ENCODE data around the gene TSPAN10. TPM values are rescaled to one million over a fixed set of nuclear protein-coding genes. Genes with fewer than 3 reads are reported as not detected.
"Not testable (repeated sequence)": the region's sequence is repeated elsewhere in the genome, so short reads cannot be mapped to it uniquely, and the experiment has no call there.

Gene TSPAN10
- 0.29 TPM for total RNA-seq
- long read RNA-seq = 0 reads

DNA sequence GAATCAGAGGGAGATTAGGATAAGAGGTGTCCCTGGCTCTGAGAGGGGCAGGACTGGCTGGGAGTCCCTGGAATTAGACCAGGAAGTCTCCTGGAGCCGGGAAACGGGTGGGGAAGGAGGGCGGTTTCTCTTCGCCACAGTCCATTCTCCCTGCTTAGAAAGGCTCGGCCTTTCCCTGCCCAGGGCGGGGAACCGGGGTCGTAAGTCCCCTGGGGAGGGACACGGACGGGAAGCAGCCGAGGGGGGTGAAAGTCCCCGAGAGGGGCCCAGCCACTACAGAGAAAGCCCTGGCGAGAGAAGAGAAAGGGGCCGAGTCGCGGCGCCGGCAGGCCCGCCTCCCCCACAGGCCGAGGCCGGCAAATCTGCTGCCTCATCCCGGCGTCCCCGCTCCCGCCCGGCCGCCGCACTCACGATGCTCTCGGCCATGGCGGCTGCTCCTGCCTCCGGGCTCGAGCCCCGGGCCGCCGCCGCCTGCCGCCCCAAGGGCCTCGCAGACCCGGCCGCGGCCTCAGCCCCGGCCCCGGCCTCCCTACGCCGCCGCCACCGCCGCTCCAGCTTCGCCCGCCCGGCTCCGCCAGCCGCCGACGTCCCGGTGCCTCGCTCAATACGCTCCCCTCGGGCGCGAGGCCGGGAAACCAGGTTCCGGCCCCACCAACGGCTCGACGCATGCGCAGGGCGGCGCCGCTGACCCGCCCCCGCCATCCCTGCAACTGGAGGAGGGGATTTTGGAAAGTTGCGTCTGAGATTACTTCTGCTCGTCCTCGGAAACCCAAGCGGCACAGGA is at the start of gene TSPAN10, which contains the start of gene NPLOC4:
Gene TSPAN10, plus strand, starts transcription at position 692 of the 784 bp plus-strand sequence. CDS start 5,217 bp downstream, outside the sequence.
Gene NPLOC4, minus strand, starts transcription at position 608 of the 784 bp plus-strand sequence. Its CDS starts 182 bp downstream, at position 426.
- peak; percentile 96 for DNase-seq (ENCODE audit: low spot score)

DNA sequence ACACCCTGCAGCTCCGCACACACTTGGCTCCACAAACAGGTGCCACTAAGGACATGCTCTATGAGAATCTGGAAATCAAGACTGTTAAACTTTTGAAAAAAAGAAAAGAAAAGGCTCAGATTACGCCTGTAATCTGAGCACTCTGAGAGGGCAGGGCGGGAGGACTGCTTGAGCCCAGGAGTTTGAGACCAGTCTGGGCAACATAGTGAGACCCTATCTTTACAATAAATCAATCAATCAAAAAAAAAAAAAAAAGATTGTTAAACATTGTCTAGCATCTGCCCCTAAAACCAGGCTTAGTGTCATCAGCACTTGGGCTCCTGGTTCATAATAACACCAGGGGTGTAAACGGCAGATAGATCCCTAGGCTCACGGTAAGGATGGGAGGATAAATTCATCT is 47.4 kb upstream of the TSPAN10 start:
- no peak for DNase-seq (ENCODE audit: low spot score)

DNA sequence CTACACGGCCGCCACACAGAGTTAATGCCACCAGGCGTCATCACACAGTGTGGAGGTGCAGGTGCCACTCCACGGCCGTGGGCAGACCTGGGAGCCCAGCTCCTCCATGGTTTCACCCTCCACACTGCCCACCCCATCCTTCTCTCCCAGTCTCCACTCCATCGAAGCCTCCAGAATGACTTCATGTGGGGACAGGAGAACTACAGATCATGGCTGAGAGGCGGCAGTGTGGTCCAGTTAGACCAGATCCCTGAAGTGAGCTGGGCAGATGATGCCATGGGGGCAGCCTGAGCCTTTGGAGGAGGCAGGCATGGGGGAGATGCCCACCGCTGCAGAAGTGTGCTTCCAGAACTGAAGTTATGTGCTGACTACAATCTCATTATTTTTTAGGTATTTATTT is 46.9 kb upstream of the TSPAN10 start:
- DNase-seq (ENCODE audit: low spot score) = no peak

DNA sequence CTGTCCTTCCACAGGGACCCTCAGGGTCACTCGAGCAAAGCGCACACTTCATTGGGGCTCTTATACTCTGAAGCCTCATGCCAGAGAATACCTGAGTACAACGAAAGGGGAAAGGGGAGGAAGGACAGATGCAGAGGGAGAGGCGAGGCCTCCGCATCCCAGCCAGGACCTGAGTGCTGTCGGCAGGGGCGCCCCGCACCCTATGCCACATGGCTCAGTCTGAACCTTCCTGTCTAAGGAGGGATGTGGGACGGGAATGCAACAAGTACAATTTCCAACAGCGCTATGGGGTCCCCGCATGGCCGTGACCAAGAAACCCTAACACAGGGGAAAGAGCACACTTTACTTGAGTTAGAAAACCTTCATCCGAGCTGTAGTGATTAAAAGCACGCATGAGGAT is 45.0 kb upstream of the TSPAN10 start:
- DNase-seq (ENCODE audit: low spot score) = no peak

DNA sequence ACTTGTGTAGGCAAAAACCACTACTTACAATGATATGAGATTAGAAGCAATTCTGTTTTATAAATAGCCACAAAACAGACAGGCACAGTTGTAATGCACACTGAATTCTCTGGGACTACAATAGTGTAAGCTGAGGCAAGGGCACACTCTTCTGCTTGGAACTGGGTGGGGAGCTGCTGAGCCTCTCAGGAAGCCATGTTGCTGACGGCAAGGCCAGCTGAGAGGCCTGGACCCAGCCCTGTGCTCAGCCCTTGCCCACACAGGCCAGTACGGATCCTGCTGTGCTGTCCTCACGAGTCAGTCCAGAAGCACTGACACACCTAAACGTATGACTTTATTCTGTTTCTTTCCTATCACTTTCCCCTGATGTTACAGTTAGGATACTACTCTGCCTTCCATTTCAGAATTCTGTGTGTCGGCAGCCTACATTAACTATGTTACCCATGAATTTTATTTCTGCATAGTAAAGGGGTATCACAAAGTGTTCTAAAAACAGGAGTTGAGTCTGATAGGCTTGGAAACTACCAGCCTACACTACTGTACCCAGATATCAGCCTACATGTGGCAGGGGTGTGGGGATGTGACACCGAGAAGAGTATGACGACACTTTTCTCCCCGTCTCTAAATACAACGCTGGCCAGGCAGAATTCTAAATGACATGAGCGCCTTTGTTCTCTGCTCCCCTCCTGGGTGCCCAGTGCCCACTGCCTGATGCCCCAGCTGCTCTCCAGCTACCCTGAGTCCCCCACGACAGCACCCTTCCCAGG is 43.7 kb upstream of the TSPAN10 start:
- DNase-seq (ENCODE audit: low spot score) = no peak

DNA sequence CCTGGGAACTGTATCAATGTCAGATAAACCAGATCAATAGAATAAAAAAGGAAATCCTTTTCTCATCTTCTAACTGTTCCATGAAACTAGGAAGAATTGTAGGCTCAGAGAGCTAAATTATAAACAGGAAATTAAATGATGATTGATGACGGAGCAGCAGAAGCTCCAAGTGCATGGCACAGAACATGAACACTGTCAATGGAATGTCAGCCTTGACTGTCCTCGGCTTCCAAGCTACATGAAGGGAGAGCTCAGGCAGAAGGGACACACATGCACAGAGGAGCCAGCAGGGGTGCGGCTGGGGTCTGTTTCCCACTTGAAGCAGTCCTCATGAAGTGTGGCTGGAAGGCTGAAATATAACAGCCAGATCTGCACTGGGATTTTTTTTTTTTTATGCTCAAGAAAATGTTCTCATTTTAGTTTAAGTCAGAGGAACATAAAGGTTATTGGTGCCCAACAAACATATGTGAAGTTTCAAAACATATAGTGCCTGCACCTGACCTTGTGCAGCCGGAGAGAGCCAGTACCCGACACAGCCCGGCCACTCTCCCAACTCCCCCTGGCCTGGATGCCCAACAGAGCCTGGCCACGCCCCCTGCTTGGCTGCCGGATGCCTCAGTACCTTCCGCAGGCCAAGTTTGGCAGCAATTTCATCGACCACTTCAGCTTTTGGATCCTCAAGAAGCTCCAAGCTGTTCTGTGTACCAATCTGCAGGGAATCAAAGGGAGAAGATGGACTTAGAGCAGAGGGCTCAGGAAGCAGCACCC is 37.1 kb upstream of the TSPAN10 start:
- no peak for DNase-seq (ENCODE audit: low spot score)

DNA sequence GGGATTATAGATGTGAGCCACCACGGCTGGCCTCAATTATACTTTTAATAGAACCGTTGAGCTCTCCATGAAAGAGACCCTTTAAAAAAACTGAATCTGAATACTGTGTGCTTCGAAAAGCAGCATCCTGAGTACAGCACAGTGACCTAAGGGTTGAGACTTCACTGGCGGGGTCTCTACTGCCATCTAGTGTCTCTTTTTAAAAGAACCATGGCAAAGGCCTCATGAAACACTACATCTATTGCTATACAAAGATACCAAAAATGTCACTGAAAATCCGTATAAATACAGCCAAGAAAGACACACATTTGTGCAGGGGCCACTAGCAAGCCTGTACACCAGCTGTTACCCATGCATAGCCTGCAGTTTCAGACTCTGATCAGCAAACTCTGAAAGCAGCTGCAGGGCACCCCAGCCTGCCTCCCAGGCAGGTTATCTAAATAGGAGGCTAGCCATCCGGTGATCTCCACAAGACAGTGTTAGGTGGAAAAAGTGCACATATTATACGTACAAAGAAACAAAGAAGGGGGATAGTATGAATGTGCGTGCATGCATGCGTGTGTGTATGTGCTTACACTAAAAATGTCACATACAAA is 35.4 kb upstream of the TSPAN10 start:
- no peak for DNase-seq (ENCODE audit: low spot score)

DNA sequence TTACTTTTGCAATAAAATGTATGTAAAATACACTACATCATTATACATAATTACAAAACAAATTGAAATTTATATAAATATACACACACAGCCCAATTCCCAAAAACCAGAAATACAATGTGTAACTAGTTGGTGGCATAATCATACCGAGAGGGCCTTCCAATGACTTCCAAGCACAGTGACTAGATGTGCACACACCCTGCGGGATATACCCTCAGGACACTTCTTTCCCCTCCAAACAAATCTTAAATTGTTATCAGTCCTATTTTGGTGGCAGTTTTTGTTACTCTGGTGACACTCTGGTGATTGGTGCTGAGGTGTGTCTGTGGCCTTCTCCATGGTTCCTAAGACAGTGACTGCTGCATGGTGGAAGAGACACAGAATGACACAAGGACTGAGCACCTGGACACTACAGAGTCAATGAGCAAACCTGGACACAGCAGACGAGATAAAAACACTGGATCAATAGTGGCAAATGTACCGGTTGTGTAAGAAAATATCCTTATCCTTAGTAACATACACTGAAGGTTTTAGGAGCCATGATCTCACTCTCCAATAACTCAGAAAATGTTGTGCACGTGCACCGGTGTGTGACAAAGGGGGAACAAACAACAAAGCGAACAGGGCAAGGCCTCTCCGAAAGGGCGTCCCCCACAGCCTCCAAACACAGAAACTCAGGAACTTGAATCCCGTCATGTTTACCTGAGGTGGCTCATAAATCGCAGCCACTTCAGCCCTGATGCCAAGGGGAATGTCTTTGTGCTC is 33.0 kb upstream of the TSPAN10 start:
- no peak for DNase-seq (ENCODE audit: low spot score)

DNA sequence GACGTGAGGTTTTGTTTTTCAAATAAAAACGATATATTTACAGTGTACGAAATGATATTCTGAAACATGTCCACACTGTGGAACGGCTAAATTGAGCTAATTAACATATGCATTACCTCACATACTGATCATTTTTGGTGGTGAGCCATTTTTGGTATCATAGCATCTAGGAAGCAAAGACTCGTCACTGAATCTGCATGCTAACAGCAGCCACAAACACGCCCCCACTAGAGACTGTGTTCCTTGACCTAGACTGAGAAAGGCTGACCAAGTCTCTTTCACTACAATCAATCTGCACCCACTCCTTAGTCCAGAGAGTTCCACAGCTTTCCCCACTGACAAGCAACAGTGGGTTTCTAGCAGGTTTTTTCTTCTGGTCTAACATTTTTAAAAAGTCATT is 29.6 kb upstream of the TSPAN10 start:
- DNase-seq (ENCODE audit: low spot score) = no peak

DNA sequence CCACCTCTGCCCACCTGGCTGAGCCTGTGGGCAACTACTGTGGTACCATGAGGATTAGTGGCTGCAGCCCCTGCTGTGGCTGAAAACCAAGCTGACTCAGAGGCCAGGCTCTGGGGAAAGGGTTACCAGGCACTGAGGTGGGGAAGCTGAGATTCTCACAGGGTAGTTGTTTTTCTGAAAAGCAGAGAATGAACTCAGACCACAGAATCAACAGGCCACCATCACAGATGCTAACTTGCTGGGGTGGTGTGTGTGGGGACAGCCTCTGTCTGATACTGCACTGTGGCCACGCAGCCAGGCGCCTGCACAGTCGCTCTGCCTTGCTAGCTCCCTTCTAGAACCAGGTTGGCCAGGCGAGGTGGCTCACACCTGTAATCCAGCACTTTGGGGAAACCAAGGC is 28.9 kb upstream of the TSPAN10 start:
- DNase-seq (ENCODE audit: low spot score) = no peak

DNA sequence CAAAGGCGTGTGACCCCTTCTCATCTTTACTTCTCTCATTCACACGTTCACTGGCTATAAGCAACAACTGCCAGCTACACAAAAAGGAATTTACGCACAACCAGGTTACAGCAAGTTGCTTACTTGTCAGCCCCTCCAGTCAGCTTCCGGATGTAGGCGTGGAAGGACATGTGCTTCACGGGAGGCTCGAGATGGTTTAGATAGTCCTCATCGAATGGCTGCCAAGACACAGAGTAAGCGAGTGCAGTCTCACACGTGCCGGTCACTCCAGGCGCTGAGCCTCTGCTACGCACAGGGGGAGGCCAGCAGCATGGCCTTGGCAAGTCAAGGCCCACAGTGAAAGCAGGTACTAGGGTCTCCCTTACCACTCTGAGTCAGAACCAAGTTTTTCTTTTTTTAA is 28.4 kb upstream of the TSPAN10 start:
- DNase-seq (ENCODE audit: low spot score) = no peak

DNA sequence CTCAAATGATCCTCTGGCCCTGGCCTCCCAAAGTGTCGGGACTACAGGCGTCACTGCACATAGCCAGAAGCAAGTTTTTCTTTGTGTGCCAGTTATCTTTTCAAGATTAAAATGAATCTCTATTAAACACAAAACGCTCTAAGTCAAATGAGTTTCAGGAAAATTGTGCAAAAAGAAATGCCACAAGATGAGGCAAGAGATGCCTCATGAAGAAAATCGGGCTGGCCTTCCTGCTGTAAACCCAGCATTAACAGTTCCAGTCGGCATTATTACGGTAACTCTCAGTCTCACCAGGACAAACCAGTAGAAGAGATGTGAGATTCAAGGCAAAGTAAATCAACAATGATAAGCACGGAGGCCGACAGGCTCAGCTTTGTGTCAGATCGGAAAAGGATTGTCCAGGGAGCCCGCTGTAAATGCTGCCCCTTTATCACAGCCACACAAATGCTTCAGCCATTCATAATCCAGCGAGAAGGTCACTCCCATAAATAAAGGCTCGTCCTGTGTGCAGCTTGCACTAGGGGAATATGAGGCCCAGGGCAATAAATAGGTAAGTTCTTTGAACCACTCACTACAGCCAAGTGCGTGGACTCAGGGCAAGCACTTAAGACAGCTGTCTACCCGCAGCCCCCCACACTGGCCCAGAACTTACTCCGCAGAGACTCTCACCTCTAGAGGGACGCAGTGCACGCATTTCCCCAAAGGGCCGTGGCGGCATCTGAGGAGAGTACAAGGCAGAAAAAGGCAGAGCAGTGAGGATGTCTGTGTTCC is 27.3 kb upstream of the TSPAN10 start:
- DNase-seq (ENCODE audit: low spot score) = no peak

DNA sequence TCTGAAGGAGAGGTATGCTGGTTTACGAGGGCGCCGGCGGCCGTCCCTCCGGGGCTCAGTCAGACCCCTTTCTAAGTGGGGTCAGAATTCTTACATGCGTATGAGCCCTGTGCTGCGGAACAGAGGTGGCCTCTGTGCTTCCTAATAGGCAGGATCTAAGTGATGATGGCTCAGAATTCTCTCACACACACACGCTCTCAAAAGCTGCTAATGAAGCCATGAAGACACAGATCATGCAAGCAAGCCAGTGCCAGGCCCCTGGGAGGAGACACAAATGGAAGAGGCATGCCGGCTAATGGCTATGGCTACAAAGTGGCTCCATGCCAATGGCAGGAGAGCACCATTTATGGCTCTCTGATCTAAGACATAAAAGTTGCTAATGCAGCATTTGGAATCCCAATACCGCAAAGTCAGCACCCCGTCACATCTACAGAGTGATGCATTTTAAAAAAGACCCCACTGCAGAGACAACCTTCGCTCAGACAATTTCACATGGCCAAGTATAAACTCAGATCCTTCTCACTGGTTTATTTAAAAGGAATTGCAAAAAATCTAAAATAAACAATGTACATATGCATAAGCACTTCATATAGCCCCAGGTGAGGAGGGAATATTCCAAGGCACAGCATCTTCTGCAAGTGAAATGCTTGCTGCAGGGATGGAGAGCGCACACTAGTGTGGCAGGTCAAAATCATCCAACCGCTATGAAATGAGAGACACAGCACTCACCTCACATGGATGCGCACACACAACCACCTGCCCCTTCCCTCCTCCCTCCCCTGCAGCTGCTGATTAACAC is 24.6 kb upstream of the TSPAN10 start:
- DNase-seq (ENCODE audit: low spot score) = no peak

DNA sequence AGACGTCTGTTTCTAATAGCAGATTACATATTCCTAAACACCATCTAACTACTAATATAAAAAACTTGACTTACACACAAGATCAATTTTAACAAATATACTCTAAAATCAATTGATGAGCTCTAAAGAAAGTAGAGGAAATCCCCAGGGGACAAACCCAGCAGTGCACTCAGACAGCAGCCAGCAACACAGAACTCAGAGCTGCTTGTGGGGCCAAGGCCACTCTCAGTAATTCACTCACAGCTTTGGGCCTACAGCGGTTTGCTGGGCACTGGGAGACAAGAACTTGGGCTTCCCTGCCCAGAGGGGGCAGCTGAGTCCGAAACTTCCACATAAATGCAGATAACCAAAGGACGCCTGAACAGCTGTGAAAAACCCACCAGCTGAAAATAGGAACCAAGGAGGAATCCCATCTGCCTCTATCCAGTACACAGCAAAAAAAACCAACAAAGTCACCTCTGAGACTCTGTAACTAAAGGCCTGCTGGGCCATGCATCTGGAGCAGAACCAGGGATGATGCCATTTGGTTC is 21.5 kb upstream of the TSPAN10 start:
- no peak for DNase-seq (ENCODE audit: low spot score)

DNA sequence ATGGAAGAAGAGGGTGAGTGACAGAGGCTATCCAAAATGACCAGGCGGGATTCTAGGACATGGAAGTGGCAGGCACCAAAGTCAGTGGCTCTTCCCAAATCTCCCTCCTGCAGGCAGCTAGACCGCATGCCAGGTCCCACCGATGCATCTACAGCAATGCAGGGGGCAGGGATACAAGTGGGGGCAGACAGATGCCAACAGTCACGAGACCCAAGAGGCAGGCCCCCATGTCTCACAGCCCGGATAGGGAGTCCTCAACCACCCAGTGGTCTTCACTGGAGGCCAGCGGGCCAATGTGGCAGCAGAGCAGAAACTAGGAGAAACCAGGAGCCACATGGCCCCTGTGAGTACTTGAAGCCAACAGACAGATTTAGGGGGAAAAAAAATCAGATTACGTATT is 20.1 kb upstream of the TSPAN10 start:
- DNase-seq (ENCODE audit: low spot score) = no peak

DNA sequence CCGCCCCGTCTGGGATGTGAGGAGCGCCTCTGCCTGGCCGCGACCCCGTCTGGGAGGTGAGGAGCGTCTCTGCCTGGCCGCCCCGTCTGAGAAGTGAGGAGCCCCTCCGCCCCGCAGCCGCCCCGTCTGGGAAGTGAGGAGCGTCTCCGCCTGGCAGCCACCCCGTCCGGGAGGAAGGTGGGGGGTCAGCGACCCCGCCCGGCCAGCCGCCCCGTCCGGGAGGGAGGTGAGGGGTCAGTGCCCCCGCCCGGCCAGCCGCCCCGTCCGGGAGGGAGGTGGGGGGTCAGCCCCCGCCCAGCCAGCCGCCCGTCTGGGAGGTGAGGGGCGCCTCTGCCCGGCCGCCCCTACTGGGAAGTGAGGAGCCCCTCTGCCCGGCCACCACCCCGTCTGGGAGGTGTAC is 18.7 kb upstream of the TSPAN10 start:
- not testable (repeated sequence) for DNase-seq (ENCODE audit: low spot score)

DNA sequence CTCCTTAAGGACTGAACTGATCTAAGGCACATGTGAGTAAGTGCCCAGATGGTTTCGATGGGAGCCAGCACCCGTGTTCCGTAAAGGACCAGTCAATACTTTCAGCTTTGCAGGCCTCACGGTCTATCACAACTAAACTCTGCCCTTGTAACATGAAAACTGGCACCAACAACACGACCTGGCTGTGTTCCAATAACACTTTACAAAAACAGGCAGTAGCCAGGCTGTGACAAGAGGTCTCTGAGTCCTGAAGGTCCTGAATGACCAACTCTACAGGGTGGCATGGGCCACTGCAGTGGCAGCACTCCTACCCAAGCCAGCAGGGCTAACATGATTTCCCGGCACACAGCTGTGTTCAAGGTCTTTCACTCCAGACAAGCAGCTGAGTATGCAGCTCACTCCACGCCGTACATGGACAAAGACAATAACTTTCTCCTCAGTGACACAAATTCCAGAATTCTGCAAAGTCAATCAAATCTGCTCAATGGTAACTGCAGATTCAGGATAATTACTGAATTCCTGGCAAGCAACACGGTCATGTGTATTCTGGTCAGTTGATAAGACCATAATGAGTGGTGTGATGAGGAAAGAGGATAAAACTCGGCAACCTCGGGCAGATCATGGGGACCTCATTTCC is 15.4 kb upstream of the TSPAN10 start:
- DNase-seq (ENCODE audit: low spot score) = no peak

DNA sequence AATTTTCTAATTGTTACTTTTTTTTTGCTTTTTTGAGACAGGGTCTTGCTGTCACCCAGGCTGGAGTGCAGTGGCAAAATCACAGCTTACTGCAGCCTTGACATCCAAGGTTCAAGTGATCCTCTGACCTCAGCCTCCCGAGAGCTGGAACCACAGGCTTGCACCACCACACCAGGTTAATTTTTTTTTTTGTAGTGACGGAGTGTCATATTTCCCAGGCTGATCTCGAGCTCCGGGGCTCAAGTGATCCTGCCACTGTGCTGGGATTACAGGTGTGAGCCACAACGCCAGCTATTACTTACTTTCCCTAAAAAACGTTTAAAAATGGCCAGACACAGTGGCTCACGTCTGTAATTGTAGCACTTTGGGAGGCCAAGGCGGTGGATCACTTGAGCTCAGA is 6.7 kb upstream of the TSPAN10 start:
- no peak for DNase-seq (ENCODE audit: low spot score)

Data from mesenteric fat pad (tissue), 1 donor.